Brain microvascular endothelial cell (primary cell): ENCODE results near the gene EPHB4.

Experiments
- DNase-seq: peaks from one replicate; pipeline ENCODE4 v3.0.0-alpha.2; 2020
- H3K27ac ChIP-seq: fragments of 250-450 bp; sonication (Bioruptor Pico); 2 replicates; pipeline ENCODE4 v1.5.1; 2020; ENCODE audit warnings: mild to moderate bottlenecking, moderate library complexity
- H3K27me3 ChIP-seq: fragments of 250-450 bp; sonication (Bioruptor Pico); replicated peaks from 2 replicates; pipeline ENCODE4 v1.5.1; 2020; ENCODE audit warnings: mild to moderate bottlenecking
- H3K36me3 ChIP-seq: fragments of 250-450 bp; sonication (Bioruptor Pico); replicated peaks from 2 replicates; pipeline ENCODE4 v1.5.1; 2020; ENCODE audit warnings: mild to moderate bottlenecking
- H3K4me3 ChIP-seq: 2 replicates; pipeline ENCODE4 v1.5.1; 2011; ENCODE audit warnings: low read depth, mild to moderate bottlenecking, control low read depth, low read length, moderate library complexity
- CTCF ChIP-seq: IDR thresholded peaks from 2 replicates; pipeline ENCODE4 v1.5.1; 2011; ENCODE audit warnings: low read depth, mild to moderate bottlenecking, moderate library complexity, low read length, control low read depth, inconsistent platforms; ENCODE audit errors: missing control alignments
- in situ Hi-C: cut with HindIII; loops from 2 replicates; pipeline ENCODE4 v1.10.0; 2017; ENCODE audit warnings: low sequenced_read_pairs, low pct_ligation_motif_present

The EPHB4 gene

GRCh38 chr7:100779359-100779758 lies 48.0 kb downstream of the EPHB4 start:
- Histone ChIP-seq H3K4me3 (no peak overlapping the region), H3K27me3 (peaks cover 3% of the 10 kb centered on the region), H3K27ac (no peak overlapping the region), H3K36me3 (no peaks in the 10 kb centered on the region)
- no peak for TF ChIP-seq CTCF
- in situ Hi-C loops = no loop called here
- DNase-seq = no peak

GRCh38 chr7:100778061-100778621 lies 49.2 kb downstream of the EPHB4 start:
- TF ChIP-seq CTCF = no peak
- no peak overlapping the region for H3K4me3 ChIP-seq
- H3K27ac ChIP-seq = no peak overlapping the region
- H3K36me3 ChIP-seq = no peaks in the 10 kb centered on the region
- H3K27me3 ChIP-seq = peaks cover 3% of the 10 kb centered on the region
- DNase-seq = no peak
- in situ Hi-C loops = no loop called here

DNA sequence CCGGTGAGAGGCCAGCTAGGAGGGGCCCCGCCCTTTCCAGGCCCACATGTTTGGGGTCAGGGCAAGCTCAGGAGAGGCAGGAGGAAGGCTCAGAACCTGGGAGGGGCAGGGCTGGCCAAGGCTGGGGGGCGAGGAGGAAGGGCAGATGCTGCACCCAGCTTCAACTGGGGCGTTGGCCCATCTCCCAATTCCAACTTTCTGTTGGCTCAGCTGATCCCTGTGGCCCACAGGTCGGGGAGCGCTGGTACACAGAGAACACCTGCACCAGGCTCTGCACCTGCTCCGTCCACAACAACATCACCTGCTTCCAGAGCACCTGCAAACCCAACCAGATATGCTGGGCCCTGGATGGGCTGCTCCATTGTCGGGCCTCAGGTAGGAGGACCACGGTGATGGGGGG lies 53.8 kb downstream of the EPHB4 start:
- in situ Hi-C loops = no loop called here
- H3K27ac ChIP-seq = no peak overlapping the region
- TF ChIP-seq CTCF = no peak
- no peaks in the 10 kb centered on the region for H3K36me3 ChIP-seq
- no peak for DNase-seq
- H3K27me3 ChIP-seq = no peaks in the 10 kb centered on the region
- H3K4me3 ChIP-seq = no peak overlapping the region

- in situ Hi-C loops = no loop called here
- TF ChIP-seq CTCF = no peak
- no peak overlapping the region for H3K27ac ChIP-seq
- DNase-seq = no peak
- peaks cover 3% of the 10 kb centered on the region for H3K27me3 ChIP-seq
- no peak overlapping the region for H3K4me3 ChIP-seq
- no peaks in the 10 kb centered on the region for H3K36me3 ChIP-seq
These were observed 58.5 kb downstream of the EPHB4 start for GRCh38 chr7:100768784-100769183.

GRCh38 chr7:100765250-100765649 lies 62.1 kb downstream of the EPHB4 start:
- Histone ChIP-seq H3K27ac (no peak overlapping the region), H3K27me3 (peaks cover 3% of the 10 kb centered on the region), H3K4me3 (no peak overlapping the region), H3K36me3 (no peaks in the 10 kb centered on the region)
- in situ Hi-C loops = no loop called here
- DNase-seq = no peak
- TF ChIP-seq CTCF = no peak

DNA sequence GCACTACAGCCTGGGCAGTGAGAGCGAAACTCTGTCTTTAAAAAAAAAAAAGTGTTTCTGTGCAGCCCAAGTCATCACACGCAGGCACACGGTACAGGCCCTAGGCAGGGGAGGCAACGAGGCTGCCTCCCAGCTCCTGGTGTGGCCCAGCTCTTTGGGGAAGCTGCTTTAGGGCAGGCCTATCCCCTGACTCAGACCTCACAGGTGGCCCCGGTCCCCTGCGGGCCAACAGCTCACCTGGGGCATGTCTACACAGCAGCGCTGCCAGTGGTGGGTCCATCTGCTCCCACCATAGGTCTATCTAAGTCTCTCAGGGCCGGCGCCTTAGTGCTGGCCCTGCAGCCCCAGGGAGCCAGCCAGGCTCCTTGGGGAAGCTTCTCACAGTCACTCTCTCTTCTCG lies 62.5 kb downstream of the EPHB4 start:
- no peak for DNase-seq
- Histone ChIP-seq H3K27me3 (peaks cover 3% of the 10 kb centered on the region), H3K36me3 (no peaks in the 10 kb centered on the region), H3K27ac (no peak overlapping the region), H3K4me3 (no peak overlapping the region)
- TF ChIP-seq CTCF = no peak
- in situ Hi-C loops = no loop called here
